ENCODE data around the gene CEP55. TPM values are rescaled to one million over a fixed set of nuclear protein-coding genes. Genes with fewer than 3 reads are reported as not detected.

Gene CEP55
- polyA plus RNA-seq, 1 donor (not counting 4 experiments of a cell fraction or from before 2014, with no cell fraction given): 25.4 TPM

- TF ChIP-seq CTCF (optimal IDR thresholded peaks at IDR 0.05 in 1 of 3, IDR thresholded peaks at IDR 0.05 in 1 of 3, conservative IDR thresholded peaks at IDR 0.05 in 1 of 3; ENCODE audit: extremely low read depth in 1 of 3, insufficient read depth in 2 of 3, low read length in 3 of 3) (no peak), EZH2 (IDR thresholded peaks at IDR 0.05; ENCODE audit: low read length) (no peak)
- Histone ChIP-seq H3K9ac (ENCODE audit: control insufficient read depth, extremely low read depth, insufficient read depth, low read length) (no peak overlapping the region), H2AFZ (ENCODE audit: control insufficient read depth, low read length) (no peak overlapping the region), H3K27me3 (ENCODE audit: control insufficient read depth, extremely low read depth, insufficient read depth, low read length) (no peaks in the 10 kb centered on the region), H3K27ac (ENCODE audit: control insufficient read depth, insufficient read depth, low read length) (no peak overlapping the region), H3K36me3 (ENCODE audit: control insufficient read depth in 2 of 2, extremely low read depth in 1 of 2, insufficient read depth in 2 of 2, low read length in 2 of 2) (peaks cover 3 to 13% of the 10 kb centered on the region in 2 experiments), H3K4me1 (ENCODE audit: control insufficient read depth, extremely low read depth, insufficient read depth, low read length) (no peaks in the 10 kb centered on the region), H3K9me1 (ENCODE audit: control insufficient read depth, extremely low read depth, insufficient read depth, low read length) (no peaks in the 10 kb centered on the region), H3K4me3 (ENCODE audit: control insufficient read depth in 2 of 3, extremely low read depth in 1 of 3, insufficient read depth in 2 of 3, low read depth in 1 of 3, low read length in 3 of 3) (no peak overlapping the region), H3K9me3 (ENCODE audit: control insufficient read depth, low read depth, low read length) (no peaks in the 10 kb centered on the region), H3K4me2 (ENCODE audit: control insufficient read depth, extremely low read depth, insufficient read depth, low read depth, low read length) (no peak overlapping the region), H4K20me1 (ENCODE audit: control insufficient read depth, extremely low read depth, insufficient read depth, low read length) (no peaks in the 10 kb centered on the region), H3K79me2 (ENCODE audit: control insufficient read depth, insufficient read depth, low read length) (peaks cover 8% of the 10 kb centered on the region)
- no peak for FAIRE-seq
- dilution Hi-C loops (cut with MboI; ENCODE audit: extremely low pct_ligation_motif_present, low sequenced_read_pairs): no loop called here
- no peak for DNase-seq (ENCODE audit: low read depth, low spot score)
These were observed 8.7 kb downstream of the CEP55 start for GRCh38 chr10:93505075-93505474.

- no peaks in the 10 kb centered on the region for H3K79me2 ChIP-seq (ENCODE audit: control insufficient read depth, insufficient read depth, low read length)
- H3K36me3 ChIP-seq (ENCODE audit: control insufficient read depth in 2 of 2, extremely low read depth in 1 of 2, insufficient read depth in 2 of 2, low read length in 2 of 2): peaks cover 3 to 15% of the 10 kb centered on the region in 2 experiments
- H2AFZ ChIP-seq (ENCODE audit: control insufficient read depth, low read length): no peak overlapping the region
- no peak for DNase-seq (ENCODE audit: low read depth, low spot score)
- no peaks in the 10 kb centered on the region for H3K4me1 ChIP-seq (ENCODE audit: control insufficient read depth, extremely low read depth, insufficient read depth, low read length)
- FAIRE-seq: no peak
- no peak overlapping the region for H3K4me3 ChIP-seq (ENCODE audit: control insufficient read depth in 2 of 3, extremely low read depth in 1 of 3, insufficient read depth in 2 of 3, low read depth in 1 of 3, low read length in 3 of 3)
- H4K20me1 ChIP-seq (ENCODE audit: control insufficient read depth, extremely low read depth, insufficient read depth, low read length): no peaks in the 10 kb centered on the region
- no peak for TF ChIP-seq CTCF (optimal IDR thresholded peaks at IDR 0.05 in 1 of 3, IDR thresholded peaks at IDR 0.05 in 1 of 3, conservative IDR thresholded peaks at IDR 0.05 in 1 of 3; ENCODE audit: extremely low read depth in 1 of 3, insufficient read depth in 2 of 3, low read length in 3 of 3)
- no peak for TF ChIP-seq EZH2 (IDR thresholded peaks at IDR 0.05; ENCODE audit: low read length)
- no peak overlapping the region for H3K4me2 ChIP-seq (ENCODE audit: control insufficient read depth, extremely low read depth, insufficient read depth, low read depth, low read length)
- H3K9me3 ChIP-seq (ENCODE audit: control insufficient read depth, low read depth, low read length): no peaks in the 10 kb centered on the region
- H3K27me3 ChIP-seq (ENCODE audit: control insufficient read depth, extremely low read depth, insufficient read depth, low read length): no peaks in the 10 kb centered on the region
- dilution Hi-C loops (cut with MboI; ENCODE audit: extremely low pct_ligation_motif_present, low sequenced_read_pairs): no loop called here
- H3K9ac ChIP-seq (ENCODE audit: control insufficient read depth, extremely low read depth, insufficient read depth, low read length): no peak overlapping the region
- no peaks in the 10 kb centered on the region for H3K9me1 ChIP-seq (ENCODE audit: control insufficient read depth, extremely low read depth, insufficient read depth, low read length)
- no peak overlapping the region for H3K27ac ChIP-seq (ENCODE audit: control insufficient read depth, insufficient read depth, low read length)
These were observed 13.4 kb downstream of the CEP55 start for GRCh38 chr10:93509816-93510215.

Data from keratinocyte (primary cell).